Neural progenitor cell (in vitro differentiated cells): ENCODE data around the gene SHKBP1.

ENCODE experiments used
- EZH2phosphoT487 ChIP-seq: fragments of 200-600 bp; sonication (generic); IDR thresholded peaks from 2 replicates; pipeline ENCODE4 v1.6.1; 2017; ENCODE audit warnings: antibody characterized with exemption
- TF ChIP-seq, protein P1 (sequence below): fragments of 200-600 bp; sonication (generic); IDR thresholded peaks from 2 replicates; pipeline ENCODE4 v1.5.1; 2017; ENCODE audit warnings: antibody characterized with exemption, mild to moderate bottlenecking

DNA sequence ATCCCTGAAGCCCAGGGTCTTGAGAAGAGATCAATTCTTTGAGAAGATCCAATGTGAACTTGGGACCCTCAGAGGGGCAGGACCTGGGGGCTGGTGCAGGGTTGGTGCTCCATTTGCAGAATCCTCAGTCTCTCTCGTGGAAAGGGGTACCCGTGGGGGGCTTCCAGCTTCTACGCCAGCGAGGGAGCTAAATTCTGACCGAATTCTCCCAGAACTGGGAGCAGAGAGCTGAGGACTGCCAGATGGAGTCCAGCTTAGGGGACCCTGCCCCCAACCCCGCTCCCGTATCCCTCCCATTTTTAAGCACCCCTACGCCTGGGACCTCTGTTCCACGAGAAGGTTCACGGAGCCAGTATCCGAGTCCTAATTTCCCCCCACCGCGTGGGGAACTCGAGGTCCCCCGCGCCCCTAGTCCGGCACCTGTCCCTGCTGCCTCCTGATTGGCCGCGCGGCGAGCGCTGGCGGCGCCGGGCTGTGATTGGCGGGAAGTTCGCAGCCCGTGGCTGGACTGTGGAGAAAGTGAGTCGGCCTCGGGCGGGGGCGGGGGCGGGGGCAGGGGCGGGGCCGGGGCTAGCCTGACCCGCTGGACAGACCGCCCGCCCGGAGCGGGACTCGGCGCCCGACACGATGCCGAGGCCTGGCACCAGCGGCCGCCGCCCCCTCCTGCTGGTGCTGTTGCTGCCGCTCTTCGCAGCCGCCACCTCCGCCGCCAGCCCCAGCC, 20.1 kb downstream of the SHKBP1 start:
- TF ChIP-seq, protein P1, sequence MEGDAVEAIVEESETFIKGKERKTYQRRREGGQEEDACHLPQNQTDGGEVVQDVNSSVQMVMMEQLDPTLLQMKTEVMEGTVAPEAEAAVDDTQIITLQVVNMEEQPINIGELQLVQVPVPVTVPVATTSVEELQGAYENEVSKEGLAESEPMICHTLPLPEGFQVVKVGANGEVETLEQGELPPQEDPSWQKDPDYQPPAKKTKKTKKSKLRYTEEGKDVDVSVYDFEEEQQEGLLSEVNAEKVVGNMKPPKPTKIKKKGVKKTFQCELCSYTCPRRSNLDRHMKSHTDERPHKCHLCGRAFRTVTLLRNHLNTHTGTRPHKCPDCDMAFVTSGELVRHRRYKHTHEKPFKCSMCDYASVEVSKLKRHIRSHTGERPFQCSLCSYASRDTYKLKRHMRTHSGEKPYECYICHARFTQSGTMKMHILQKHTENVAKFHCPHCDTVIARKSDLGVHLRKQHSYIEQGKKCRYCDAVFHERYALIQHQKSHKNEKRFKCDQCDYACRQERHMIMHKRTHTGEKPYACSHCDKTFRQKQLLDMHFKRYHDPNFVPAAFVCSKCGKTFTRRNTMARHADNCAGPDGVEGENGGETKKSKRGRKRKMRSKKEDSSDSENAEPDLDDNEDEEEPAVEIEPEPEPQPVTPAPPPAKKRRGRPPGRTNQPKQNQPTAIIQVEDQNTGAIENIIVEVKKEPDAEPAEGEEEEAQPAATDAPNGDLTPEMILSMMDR, result no peak
- TF ChIP-seq EZH2phosphoT487, result no peak
